Measurements from ENCODE around the gene RGS7. TPM values are rescaled to one million over a fixed set of nuclear protein-coding genes. Genes with fewer than 3 reads are reported as not detected.

RGS7 gene
- total RNA-seq, 2 experiments from 2014 or later, result not detected

DNA sequence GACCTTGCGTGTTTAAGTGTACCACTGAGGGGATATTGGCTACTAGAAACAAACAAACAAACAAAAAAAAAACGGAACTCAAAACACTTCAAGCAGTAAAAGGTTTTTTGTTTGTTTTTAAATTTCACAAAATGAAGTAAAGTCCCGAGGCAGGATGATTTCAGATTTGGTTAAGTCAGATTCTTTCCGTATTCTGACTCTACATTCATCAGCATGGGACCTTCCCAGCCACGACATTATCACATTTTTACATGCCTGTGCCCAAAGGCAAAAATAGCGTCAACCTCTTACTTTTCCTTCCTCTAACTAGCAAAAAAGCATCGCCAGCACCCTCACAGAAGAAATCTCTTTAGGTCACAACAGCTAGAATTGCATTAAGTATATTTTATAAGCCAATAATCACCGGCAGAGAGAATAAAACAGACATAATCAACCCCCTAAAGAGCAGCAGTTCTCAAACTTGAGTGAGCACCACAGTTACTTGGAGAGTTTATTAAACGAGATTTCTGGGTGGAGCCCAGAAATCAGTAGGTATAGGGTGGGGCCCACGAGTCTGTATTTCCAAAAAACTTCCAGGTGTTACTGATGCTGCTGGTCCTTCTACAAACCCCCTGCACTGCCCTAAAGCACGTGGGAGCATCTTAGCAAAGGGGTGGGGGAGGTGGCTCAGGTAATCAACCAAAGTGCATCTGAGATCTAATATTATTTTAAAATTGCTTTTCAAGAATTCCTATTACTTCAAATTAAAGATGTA, 227.6 kb downstream of the RGS7 start:
- no peak for DNase-seq (ENCODE audit: low spot score)
- intact Hi-C loops (cut with micrococcal nuclease; ENCODE audit: unreplicated experiment), result no loop called here
- Histone ChIP-seq H3K4me3 (ENCODE audit: low read depth, low read length, poor library complexity, severe bottlenecking) (no peak overlapping the region), H3K36me3 (ENCODE audit: insufficient read depth, low read length) (no peaks in the 10 kb centered on the region), H3K79me2 (ENCODE audit: insufficient read depth, low read depth, low read length) (no peaks in the 10 kb centered on the region), H3K27ac (ENCODE audit: low read depth, low read length, poor library complexity, severe bottlenecking) (no peak overlapping the region), H4K20me1 (ENCODE audit: insufficient read depth, low read length) (no peaks in the 10 kb centered on the region), H3K4me2 (ENCODE audit: low read length) (no peak overlapping the region), H2AFZ (ENCODE audit: low read length) (no peak overlapping the region), H3K9me3 (ENCODE audit: low read length) (no peaks in the 10 kb centered on the region), H3K9me2 (ENCODE audit: insufficient read depth, low read length) (no peaks in the 10 kb centered on the region), H3K4me1 (ENCODE audit: insufficient read depth, low read length, poor library complexity, severe bottlenecking) (no peaks in the 10 kb centered on the region)
- POLR2A ChIA-PET, result interaction anchor here (0.7 kb wide), 1 partner anchor 939 kb away, joined by 3 read pairs; no protein-coding TSS in a partner anchor
- BruUV-seq (replicated peaks), result no TSS peak
- TF ChIP-seq, protein P1, sequence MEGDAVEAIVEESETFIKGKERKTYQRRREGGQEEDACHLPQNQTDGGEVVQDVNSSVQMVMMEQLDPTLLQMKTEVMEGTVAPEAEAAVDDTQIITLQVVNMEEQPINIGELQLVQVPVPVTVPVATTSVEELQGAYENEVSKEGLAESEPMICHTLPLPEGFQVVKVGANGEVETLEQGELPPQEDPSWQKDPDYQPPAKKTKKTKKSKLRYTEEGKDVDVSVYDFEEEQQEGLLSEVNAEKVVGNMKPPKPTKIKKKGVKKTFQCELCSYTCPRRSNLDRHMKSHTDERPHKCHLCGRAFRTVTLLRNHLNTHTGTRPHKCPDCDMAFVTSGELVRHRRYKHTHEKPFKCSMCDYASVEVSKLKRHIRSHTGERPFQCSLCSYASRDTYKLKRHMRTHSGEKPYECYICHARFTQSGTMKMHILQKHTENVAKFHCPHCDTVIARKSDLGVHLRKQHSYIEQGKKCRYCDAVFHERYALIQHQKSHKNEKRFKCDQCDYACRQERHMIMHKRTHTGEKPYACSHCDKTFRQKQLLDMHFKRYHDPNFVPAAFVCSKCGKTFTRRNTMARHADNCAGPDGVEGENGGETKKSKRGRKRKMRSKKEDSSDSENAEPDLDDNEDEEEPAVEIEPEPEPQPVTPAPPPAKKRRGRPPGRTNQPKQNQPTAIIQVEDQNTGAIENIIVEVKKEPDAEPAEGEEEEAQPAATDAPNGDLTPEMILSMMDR (conservative IDR thresholded peaks at IDR 0.05; ENCODE audit: low read length), result no peak
- TF ChIP-seq EZH2phosphoT487 (IDR thresholded peaks at IDR 0.05; ENCODE audit: borderline replicate concordance, low read depth, low read length), result no peak
- CTCF ChIA-PET (ENCODE audit: unreplicated experiment), result no interaction called here

DNA sequence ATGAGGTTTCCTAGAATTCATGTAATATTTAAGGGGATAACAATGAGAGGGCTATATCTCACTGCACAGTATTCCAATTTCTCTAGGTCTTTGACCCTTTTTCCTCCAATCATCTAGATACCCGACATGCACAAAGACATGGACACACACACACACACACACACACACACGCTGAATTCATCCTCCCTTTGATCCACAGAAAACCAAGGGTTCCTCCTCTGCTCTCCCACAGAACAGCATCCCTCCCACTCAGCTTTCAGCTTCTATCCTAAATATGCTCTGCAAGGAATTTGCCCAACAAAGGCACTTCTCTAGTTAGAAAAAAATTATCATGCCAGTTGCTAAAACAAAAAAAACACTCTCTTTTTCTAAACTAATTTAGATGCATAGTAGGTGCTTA, 231.7 kb downstream of the RGS7 start:
- POLR2A ChIA-PET, result no interaction called here
- Histone ChIP-seq H3K36me3 (ENCODE audit: insufficient read depth, low read length) (no peaks in the 10 kb centered on the region), H3K27ac (ENCODE audit: low read depth, low read length, poor library complexity, severe bottlenecking) (no peak overlapping the region), H3K4me2 (ENCODE audit: low read length) (no peak overlapping the region), H2AFZ (ENCODE audit: low read length) (no peak overlapping the region), H3K79me2 (ENCODE audit: insufficient read depth, low read depth, low read length) (no peaks in the 10 kb centered on the region), H3K4me3 (ENCODE audit: low read depth, low read length, poor library complexity, severe bottlenecking) (no peak overlapping the region), H3K9me3 (ENCODE audit: low read length) (no peaks in the 10 kb centered on the region), H4K20me1 (ENCODE audit: insufficient read depth, low read length) (no peaks in the 10 kb centered on the region), H3K9me2 (ENCODE audit: insufficient read depth, low read length) (no peaks in the 10 kb centered on the region), H3K4me1 (ENCODE audit: insufficient read depth, low read length, poor library complexity, severe bottlenecking) (no peaks in the 10 kb centered on the region)
- DNase-seq (ENCODE audit: low spot score), result no peak
- TF ChIP-seq EZH2phosphoT487 (IDR thresholded peaks at IDR 0.05; ENCODE audit: borderline replicate concordance, low read depth, low read length), result no peak
- TF ChIP-seq, protein P1 (conservative IDR thresholded peaks at IDR 0.05; ENCODE audit: low read length), result no peak
- BruUV-seq (replicated peaks), result no TSS peak
- CTCF ChIA-PET (ENCODE audit: unreplicated experiment), result no interaction called here
- intact Hi-C loops (cut with micrococcal nuclease; ENCODE audit: unreplicated experiment), result no loop called here

- Histone ChIP-seq H2AFZ (ENCODE audit: low read length) (no peak overlapping the region), H3K9me2 (ENCODE audit: insufficient read depth, low read length) (no peaks in the 10 kb centered on the region), H4K20me1 (ENCODE audit: insufficient read depth, low read length) (no peaks in the 10 kb centered on the region), H3K9me3 (ENCODE audit: low read length) (no peaks in the 10 kb centered on the region), H3K4me1 (ENCODE audit: insufficient read depth, low read length, poor library complexity, severe bottlenecking) (no peaks in the 10 kb centered on the region), H3K79me2 (ENCODE audit: insufficient read depth, low read depth, low read length) (no peaks in the 10 kb centered on the region), H3K4me3 (ENCODE audit: low read depth, low read length, poor library complexity, severe bottlenecking) (no peak overlapping the region), H3K27ac (ENCODE audit: low read depth, low read length, poor library complexity, severe bottlenecking) (no peak overlapping the region), H3K4me2 (ENCODE audit: low read length) (no peak overlapping the region), H3K36me3 (ENCODE audit: insufficient read depth, low read length) (no peaks in the 10 kb centered on the region)
- no peak for DNase-seq (ENCODE audit: low spot score)
- intact Hi-C loops (cut with micrococcal nuclease; ENCODE audit: unreplicated experiment), result no loop called here
- POLR2A ChIA-PET, result no interaction called here
- no TSS peak for BruUV-seq (replicated peaks)
- TF ChIP-seq, protein P1 (conservative IDR thresholded peaks at IDR 0.05; ENCODE audit: low read length), result no peak
- TF ChIP-seq EZH2phosphoT487 (IDR thresholded peaks at IDR 0.05; ENCODE audit: borderline replicate concordance, low read depth, low read length), result no peak
- CTCF ChIA-PET (ENCODE audit: unreplicated experiment), result no interaction called here
Observed at GRCh38 chr1:241118049-241118448, 239.0 kb downstream of the RGS7 start.
